GM12878 (cell line): Measurements from ENCODE around the gene BMERB1. TPM values are rescaled to one million over a fixed set of nuclear protein-coding genes. Genes with fewer than 3 reads are reported as not detected.

Experiments used
- ATF7 ChIP-seq: fragments of 450-650 bp; IDR thresholded peaks from 2 replicates; pipeline ENCODE4 v1.6.1; 2016; ENCODE audit warnings: low read depth, mild to moderate bottlenecking
- CBFB ChIP-seq: IDR thresholded peaks from 2 replicates; pipeline ENCODE4 v1.6.1; 2016; ENCODE audit warnings: antibody characterized with exemption, low read depth
- DPF2 ChIP-seq: fragments of 450-650 bp; IDR thresholded peaks from 2 replicates; pipeline ENCODE4 v1.6.1; 2017; ENCODE audit warnings: mild to moderate bottlenecking
- EP300 ChIP-seq, 2 experiments: fragments of 150-350 bp in 1 of 2; IDR thresholded peaks; 2 replicates each; pipeline ENCODE4 v1.6.1; 2011 to 2012; ENCODE audit warnings: low read depth in 2 of 2, low read length in 2 of 2, borderline replicate concordance in 1 of 2, improper control_type of control experiment in 1 of 2, inconsistent platforms in 1 of 2; ENCODE audit not compliant: control insufficient read depth in 1 of 2
- JUNB ChIP-seq: IDR thresholded peaks from 2 replicates; pipeline ENCODE4 v1.6.1; 2016; ENCODE audit warnings: antibody characterized with exemption, mild to moderate bottlenecking
- KAT2A ChIP-seq: conservative IDR thresholded peaks from 2 replicates; pipeline ENCODE4 v1.6.1; 2011; ENCODE audit warnings: low read depth, low read length; ENCODE audit not compliant: control insufficient read depth
- TAF1 ChIP-seq: IDR thresholded peaks from 2 replicates; pipeline ENCODE4 v1.6.1; 2011; ENCODE audit warnings: mild to moderate bottlenecking, low read depth, low read length, borderline replicate concordance
- ZNF207 ChIP-seq: fragments of 450-650 bp; IDR thresholded peaks from 2 replicates; pipeline ENCODE4 v1.6.1; 2014; ENCODE audit warnings: antibody characterized with exemption, mild to moderate bottlenecking, borderline replicate concordance
- polyA plus RNA-seq, 11 experiments: library from polyadenylated mRNA; depleted of rRNA in 4 of 11; unstranded in 6 of 11; stranded (reverse) in 5 of 11; fragments of >200 nt; fragmentation: Nextera tagmentation in 4 of 11; fragmentation: Illumina TruSeq in 1 of 11; extraction: Ambion mirVana in 4 of 11; extraction: Trizol in 1 of 11; gene quantifications; 1 replicate in 1 of 11; 2 replicates in 10 of 11; pipeline versions ENCODE4 v1.2.1 to v1.2.3, GENCODE V29; 2011 to 2016; ENCODE audit warnings: inconsistent platforms in 2 of 11, missing spikeins in 2 of 11, low read depth in 1 of 11
- total RNA-seq, 4 experiments: library from RNA; depleted of rRNA in 3 of 4; stranded (reverse); fragments of >200 nt in 3 of 4; fragmentation: Illumina TruSeq in 1 of 4; extraction: Trizol in 1 of 4; gene quantifications; 2 replicates each; pipeline versions ENCODE4 v1.2.1 to v1.2.3, GENCODE V29; 2013 to 2021
- TF ChIP-seq, protein P1 (sequence below): IDR thresholded peaks from 2 replicates; pipeline ENCODE4 v1.6.1; 2011; ENCODE audit warnings: low read depth, low read length, improper control_type of control experiment, borderline replicate concordance
- TF ChIP-seq, protein P2 (sequence below): fragments of 450-650 bp; formaldehyde crosslinking; IDR thresholded peaks from 2 replicates; pipeline ENCODE4 v1.5.0; 2022; ENCODE audit warnings: mild to moderate bottlenecking, missing genetic modification characterization

The BMERB1 gene
- total and polyA plus RNA-seq, 10 of the 15 experiments (the other 5 are each of a cell fraction or from before 2014, with no cell fraction given): 0.05 to 0.68 (median 0.34) TPM

GRCh38 chr16:15547768-15548096 lies 113.3 kb downstream of the BMERB1 start (continued):
- TF ChIP-seq EP300 (IDR thresholded peaks at IDR 0.05; ENCODE audit: borderline replicate concordance in 1 of 2, control insufficient read depth in 1 of 2, low read depth in 2 of 2, low read length in 2 of 2) (no peak), ZNF207 (no peak), CBFB (no peak), DPF2 (no peak), TAF1 (no peak), ATF7 (no peak), KAT2A (no peak), JUNB (no peak)
- TF ChIP-seq, protein P1, sequence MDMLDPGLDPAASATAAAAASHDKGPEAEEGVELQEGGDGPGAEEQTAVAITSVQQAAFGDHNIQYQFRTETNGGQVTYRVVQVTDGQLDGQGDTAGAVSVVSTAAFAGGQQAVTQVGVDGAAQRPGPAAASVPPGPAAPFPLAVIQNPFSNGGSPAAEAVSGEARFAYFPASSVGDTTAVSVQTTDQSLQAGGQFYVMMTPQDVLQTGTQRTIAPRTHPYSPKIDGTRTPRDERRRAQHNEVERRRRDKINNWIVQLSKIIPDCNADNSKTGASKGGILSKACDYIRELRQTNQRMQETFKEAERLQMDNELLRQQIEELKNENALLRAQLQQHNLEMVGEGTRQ: no peak
- TF ChIP-seq, protein P2, sequence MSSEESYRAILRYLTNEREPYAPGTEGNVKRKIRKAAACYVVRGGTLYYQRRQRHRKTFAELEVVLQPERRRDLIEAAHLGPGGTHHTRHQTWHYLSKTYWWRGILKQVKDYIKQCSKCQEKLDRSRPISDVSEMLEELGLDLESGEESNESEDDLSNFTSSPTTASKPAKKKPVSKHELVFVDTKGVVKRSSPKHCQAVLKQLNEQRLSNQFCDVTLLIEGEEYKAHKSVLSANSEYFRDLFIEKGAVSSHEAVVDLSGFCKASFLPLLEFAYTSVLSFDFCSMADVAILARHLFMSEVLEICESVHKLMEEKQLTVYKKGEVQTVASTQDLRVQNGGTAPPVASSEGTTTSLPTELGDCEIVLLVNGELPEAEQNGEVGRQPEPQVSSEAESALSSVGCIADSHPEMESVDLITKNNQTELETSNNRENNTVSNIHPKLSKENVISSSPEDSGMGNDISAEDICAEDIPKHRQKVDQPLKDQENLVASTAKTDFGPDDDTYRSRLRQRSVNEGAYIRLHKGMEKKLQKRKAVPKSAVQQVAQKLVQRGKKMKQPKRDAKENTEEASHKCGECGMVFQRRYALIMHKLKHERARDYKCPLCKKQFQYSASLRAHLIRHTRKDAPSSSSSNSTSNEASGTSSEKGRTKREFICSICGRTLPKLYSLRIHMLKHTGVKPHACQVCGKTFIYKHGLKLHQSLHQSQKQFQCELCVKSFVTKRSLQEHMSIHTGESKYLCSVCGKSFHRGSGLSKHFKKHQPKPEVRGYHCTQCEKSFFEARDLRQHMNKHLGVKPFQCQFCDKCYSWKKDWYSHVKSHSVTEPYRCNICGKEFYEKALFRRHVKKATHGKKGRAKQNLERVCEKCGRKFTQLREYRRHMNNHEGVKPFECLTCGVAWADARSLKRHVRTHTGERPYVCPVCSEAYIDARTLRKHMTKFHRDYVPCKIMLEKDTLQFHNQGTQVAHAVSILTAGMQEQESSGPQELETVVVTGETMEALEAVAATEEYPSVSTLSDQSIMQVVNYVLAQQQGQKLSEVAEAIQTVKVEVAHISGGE (CRISPR knock-in tag): no peak
